ENCODE data around the gene VSTM2B. TPM values are rescaled to one million over a fixed set of nuclear protein-coding genes. Genes with fewer than 3 reads are reported as not detected.

The VSTM2B gene
- total RNA-seq, 1 experiment from 2014 or later = not detected

GRCh38 chr19:29590278-29590677 is 64.5 kb downstream of the VSTM2B start:
- no peaks in the 10 kb centered on the region for H3K9me3 Mint-ChIP-seq (ENCODE audit: unreplicated experiment)
- no peak overlapping the region for H3K27ac Mint-ChIP-seq (ENCODE audit: unreplicated experiment)
- Histone ChIP-seq H3K4me3 (ENCODE audit: low read depth, low read length) (no peak overlapping the region), H3K36me3 (ENCODE audit: control insufficient read depth, insufficient read depth, low read length) (no peaks in the 10 kb centered on the region), H3K9me3 (no peaks in the 10 kb centered on the region), H3K27me3 (replicated peaks; ENCODE audit: control insufficient read depth, insufficient read depth, low read length) (no peaks in the 10 kb centered on the region; the same call in 1 of the 2 replicates), H3K4me1 (no peaks in the 10 kb centered on the region)
- H3K4me1 Mint-ChIP-seq (ENCODE audit: low read depth, unreplicated experiment) = no peaks in the 10 kb centered on the region
- no peaks in the 10 kb centered on the region for H3K36me3 Mint-ChIP-seq (ENCODE audit: insufficient read depth, unreplicated experiment)
- no TSS peak for BruUV-seq (replicated peaks)
- H3K27me3 Mint-ChIP-seq (ENCODE audit: insufficient read depth, unreplicated experiment) = peaks cover 10% of the 10 kb centered on the region
- H3K4me3 Mint-ChIP-seq (ENCODE audit: unreplicated experiment) = no peak overlapping the region
- no peak for DNase-seq
- CTCF ChIA-PET = no interaction called here
- no peak for TF ChIP-seq CTCF (IDR thresholded peaks at IDR 0.05; ENCODE audit: insufficient read depth in 1 of 2, low read depth in 1 of 2, low read length in 1 of 2, severe bottlenecking in 1 of 2, unreplicated experiment in 1 of 2)
- intact Hi-C loops (cut with micrococcal nuclease; ENCODE audit: unreplicated experiment) = loop anchor here (10.0 kb wide), 1 partner anchor 125 kb away; no protein-coding TSS in a partner anchor
- POLR2A ChIA-PET = no interaction called here

GRCh38 chr19:29591670-29592069 is 65.9 kb downstream of the VSTM2B start:
- POLR2A ChIA-PET = no interaction called here
- no peak for TF ChIP-seq CTCF (IDR thresholded peaks at IDR 0.05; ENCODE audit: insufficient read depth in 1 of 2, low read depth in 1 of 2, low read length in 1 of 2, severe bottlenecking in 1 of 2, unreplicated experiment in 1 of 2)
- H3K9me3 Mint-ChIP-seq (ENCODE audit: unreplicated experiment) = no peaks in the 10 kb centered on the region
- CTCF ChIA-PET = no interaction called here
- no peak overlapping the region for H3K4me3 ChIP-seq (ENCODE audit: low read depth, low read length)
- no TSS peak for BruUV-seq (replicated peaks)
- no peak overlapping the region for H3K4me3 Mint-ChIP-seq (ENCODE audit: unreplicated experiment)
- H3K27me3 ChIP-seq (replicated peaks; ENCODE audit: control insufficient read depth, insufficient read depth, low read length) = no peaks in the 10 kb centered on the region; the same call in 1 of the 2 replicates
- no peaks in the 10 kb centered on the region for H3K36me3 ChIP-seq (ENCODE audit: control insufficient read depth, insufficient read depth, low read length)
- DNase-seq = no peak
- no peaks in the 10 kb centered on the region for H3K4me1 ChIP-seq
- no peak overlapping the region for H3K27ac Mint-ChIP-seq (ENCODE audit: unreplicated experiment)
- no peaks in the 10 kb centered on the region for H3K4me1 Mint-ChIP-seq (ENCODE audit: low read depth, unreplicated experiment)
- intact Hi-C loops (cut with micrococcal nuclease; ENCODE audit: unreplicated experiment) = loop anchor here (10.0 kb wide), 1 partner anchor 127 kb away; no protein-coding TSS in a partner anchor
- no peaks in the 10 kb centered on the region for H3K36me3 Mint-ChIP-seq (ENCODE audit: insufficient read depth, unreplicated experiment)
- H3K27me3 Mint-ChIP-seq (ENCODE audit: insufficient read depth, unreplicated experiment) = peaks cover 8% of the 10 kb centered on the region
- H3K9me3 ChIP-seq = no peaks in the 10 kb centered on the region

DNA sequence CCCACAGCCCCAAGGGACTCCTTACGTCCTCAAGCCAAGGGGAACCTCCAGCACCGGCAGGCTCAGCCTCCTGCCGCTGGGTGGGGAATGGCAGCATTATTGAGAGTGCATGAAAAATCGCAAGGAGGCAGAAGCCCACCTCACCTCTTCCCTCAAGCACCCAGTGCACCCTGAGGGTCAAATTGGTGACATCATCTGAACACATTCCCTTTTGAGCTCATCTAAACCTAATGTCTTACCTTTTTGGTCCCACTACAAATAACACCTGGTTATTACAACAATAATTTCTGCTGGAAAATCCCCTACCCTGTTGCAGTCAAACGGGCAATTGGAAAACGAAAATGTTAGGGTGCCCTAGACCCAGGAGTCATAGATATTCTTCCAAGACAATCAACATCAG is 68.1 kb downstream of the VSTM2B start:
- TF ChIP-seq CTCF (IDR thresholded peaks at IDR 0.05; ENCODE audit: insufficient read depth in 1 of 2, low read depth in 1 of 2, low read length in 1 of 2, severe bottlenecking in 1 of 2, unreplicated experiment in 1 of 2) = no peak
- no peaks in the 10 kb centered on the region for H3K4me1 ChIP-seq
- H3K36me3 ChIP-seq (ENCODE audit: control insufficient read depth, insufficient read depth, low read length) = no peaks in the 10 kb centered on the region
- no peak overlapping the region for H3K4me3 ChIP-seq (ENCODE audit: low read depth, low read length)
- H3K27me3 ChIP-seq (replicated peaks; ENCODE audit: control insufficient read depth, insufficient read depth, low read length) = no peaks in the 10 kb centered on the region; the same call in 1 of the 2 replicates
- Mint-ChIP-seq H3K27me3 (ENCODE audit: insufficient read depth, unreplicated experiment) (peaks cover 7% of the 10 kb centered on the region), H3K4me1 (ENCODE audit: low read depth, unreplicated experiment) (no peaks in the 10 kb centered on the region), H3K27ac (ENCODE audit: unreplicated experiment) (no peak overlapping the region), H3K9me3 (ENCODE audit: unreplicated experiment) (no peaks in the 10 kb centered on the region), H3K4me3 (ENCODE audit: unreplicated experiment) (no peak overlapping the region), H3K36me3 (ENCODE audit: insufficient read depth, unreplicated experiment) (no peaks in the 10 kb centered on the region)
- intact Hi-C loops (cut with micrococcal nuclease; ENCODE audit: unreplicated experiment) = loop anchor here (10.0 kb wide), 1 partner anchor 129 kb away; no protein-coding TSS in a partner anchor
- no peaks in the 10 kb centered on the region for H3K9me3 ChIP-seq
- ChIA-PET CTCF (no interaction called here), POLR2A (no interaction called here)
- no TSS peak for BruUV-seq (replicated peaks)
- no peak for DNase-seq

Data from Caco-2 (cell line).